NCI-H2107 treated with DMSO at 0.1 percent for 48 hours (cell line): ENCODE measurements around the gene ABL1.
"Not testable (repeated sequence)": the region's sequence is repeated elsewhere in the genome, so short reads cannot be mapped to it uniquely, and the experiment has no call there.

ENCODE experiments used
- DNase-seq: peaks from one replicate; lab custom pipeline; 2025; ENCODE audit not compliant: unreplicated experiment; lab: John Stamatoyannopoulos, UW

The ABL1 gene

GRCh38 chr9:130901498-130902203, 66.6 kb downstream of the ABL1 start:
- no peak for DNase-seq

GRCh38 chr9:130902204-130903185, 67.4 kb downstream of the ABL1 start:
- no peak for DNase-seq

- DNase-seq, result no peak
These were observed 68.4 kb downstream of the ABL1 start for GRCh38 chr9:130903194-130904069.

- no peak for DNase-seq
These were observed 69.3 kb downstream of the ABL1 start for GRCh38 chr9:130904070-130905044.

GRCh38 chr9:130905125-130905901, 70.3 kb downstream of the ABL1 start:
- no peak for DNase-seq

- DNase-seq, result no peak
These were observed 71.1 kb downstream of the ABL1 start for GRCh38 chr9:130905902-130906734.

- no peak for DNase-seq
These were observed 71.8 kb downstream of the ABL1 start for GRCh38 chr9:130906735-130907416.

GRCh38 chr9:130908146-130908877, 73.3 kb downstream of the ABL1 start:
- no peak for DNase-seq

- no peak for DNase-seq
These were observed 73.9 kb downstream of the ABL1 start for GRCh38 chr9:130908878-130909355.

- DNase-seq, result not testable (repeated sequence)
These were observed 75.0 kb downstream of the ABL1 start for GRCh38 chr9:130910041-130910440.

GRCh38 chr9:130910670-130911069, 75.6 kb downstream of the ABL1 start:
- DNase-seq, result not testable (repeated sequence)

GRCh38 chr9:130911254-130912049, 76.4 kb downstream of the ABL1 start:
- DNase-seq, result no peak

GRCh38 chr9:130912932-130913598, 78.0 kb downstream of the ABL1 start:
- DNase-seq, result no peak

GRCh38 chr9:130913599-130914416, 78.8 kb downstream of the ABL1 start:
- DNase-seq, result no peak
